Measurements from ENCODE around the gene TMEM234. TPM values are rescaled to one million over a fixed set of nuclear protein-coding genes. Genes with fewer than 3 reads are reported as not detected.
A peak's percentile ranks its signal among the peaks of the same experiment; 100 is the strongest.

TMEM234 gene
- total RNA-seq, 1 donor from 2014 or later = 49.2 TPM

DNA sequence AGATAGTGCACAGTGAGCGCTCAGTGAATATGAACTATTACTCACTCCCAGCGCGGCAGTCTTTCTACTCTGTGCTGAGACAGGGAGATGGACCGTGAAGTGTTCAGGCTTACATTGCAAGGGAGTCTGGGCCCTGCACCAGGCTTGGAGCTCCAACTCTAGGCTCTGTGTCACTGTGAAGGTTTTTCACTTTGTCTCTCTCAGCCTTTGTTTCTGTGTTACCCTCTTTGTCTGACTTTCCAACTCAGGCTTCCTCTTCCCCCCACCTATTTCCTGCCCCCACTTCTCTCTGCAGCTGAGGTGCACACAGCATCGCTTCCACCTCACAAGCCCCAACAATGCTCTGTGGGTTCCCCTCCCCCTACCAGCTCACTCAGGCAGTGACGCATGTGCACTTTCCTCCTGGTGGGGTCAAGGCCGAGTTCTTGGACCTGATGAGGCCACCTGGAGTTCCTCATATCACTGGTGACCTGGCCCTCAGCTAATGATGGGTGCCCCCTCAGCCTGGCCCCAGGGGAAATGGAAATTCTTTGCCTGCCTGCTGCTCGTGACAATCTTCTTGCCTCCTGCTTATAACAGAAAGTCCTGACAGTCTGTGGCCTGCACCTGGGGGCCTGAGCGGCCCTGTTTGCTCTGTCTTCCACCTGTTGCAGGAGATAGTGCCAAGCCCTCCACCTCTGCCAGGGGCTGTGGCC is 27.8 kb upstream of the TMEM234 start:
- Mint-ChIP-seq H3K4me1 (ENCODE audit: low read depth) (peaks cover 13% of the 10 kb centered on the region), H3K27me3 (peaks cover 11% of the 10 kb centered on the region), H3K27ac (peak overlapping the region; percentile 89), H3K36me3 (ENCODE audit: insufficient read depth) (no peaks in the 10 kb centered on the region), H3K4me3 (ENCODE audit: low read depth) (peak overlapping the region; percentile 11), H3K9me3 (ENCODE audit: low read depth) (no peaks in the 10 kb centered on the region)
- no peak for TF ChIP-seq CTCF (IDR thresholded peaks at IDR 0.05; ENCODE audit: unreplicated experiment)
- DNase-seq (ENCODE audit: low spot score, unreplicated experiment) = no peak

DNA sequence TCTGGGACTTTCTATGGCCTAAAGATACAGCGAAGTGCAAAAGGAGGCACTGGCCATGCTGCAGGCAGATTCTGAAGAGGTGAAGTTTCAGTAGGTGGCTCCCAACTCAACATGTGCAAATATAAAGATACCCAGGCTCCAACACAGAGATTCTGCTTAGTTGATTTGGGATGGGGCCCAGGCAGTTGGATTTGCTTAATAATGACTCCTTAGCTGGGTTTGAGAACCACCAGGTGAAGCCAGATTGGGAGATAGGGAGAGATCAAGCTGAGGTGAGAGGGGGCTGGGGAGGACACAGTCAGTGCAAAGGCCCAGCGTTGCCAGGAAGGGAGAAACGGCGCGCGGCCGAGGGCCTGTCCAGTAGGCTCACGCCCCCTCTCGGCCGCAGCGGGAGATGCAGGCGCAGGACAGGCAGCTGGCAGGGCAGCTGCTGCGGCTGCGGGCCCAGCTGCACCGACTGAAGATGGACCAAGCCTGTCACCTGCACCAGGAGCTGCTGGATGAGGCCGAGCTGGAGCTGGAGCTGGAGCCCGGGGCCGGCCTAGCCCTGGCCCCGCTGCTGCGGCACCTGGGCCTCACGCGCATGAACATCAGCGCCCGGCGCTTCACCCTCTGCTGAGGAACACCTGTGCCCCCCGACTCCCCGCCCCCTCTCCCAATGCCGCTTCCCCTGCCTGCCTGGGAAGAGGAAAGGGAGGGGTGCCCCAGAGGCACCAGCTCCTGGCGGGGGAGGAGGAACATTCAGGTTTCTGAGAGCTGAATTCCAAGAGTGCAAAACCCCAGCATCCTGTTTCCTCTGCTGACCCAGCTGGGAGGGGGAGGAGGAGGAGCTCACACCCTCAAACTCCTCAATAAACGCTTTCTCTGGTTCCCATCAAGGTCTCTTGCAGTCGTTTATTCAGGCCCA is 26.1 kb upstream of the TMEM234 start:
- Mint-ChIP-seq H3K27ac (peak overlapping the region; percentile 51), H3K27me3 (peaks cover 11% of the 10 kb centered on the region), H3K4me1 (ENCODE audit: low read depth) (peaks cover 13% of the 10 kb centered on the region), H3K4me3 (ENCODE audit: low read depth) (no peak overlapping the region), H3K9me3 (ENCODE audit: low read depth) (no peaks in the 10 kb centered on the region), H3K36me3 (ENCODE audit: insufficient read depth) (no peaks in the 10 kb centered on the region)
- peak; percentile 77 for DNase-seq (ENCODE audit: low spot score, unreplicated experiment)
- peak; percentile 86 for TF ChIP-seq CTCF (IDR thresholded peaks at IDR 0.05; ENCODE audit: unreplicated experiment)

- H3K27ac Mint-ChIP-seq = no peak overlapping the region
- H3K27me3 Mint-ChIP-seq = peaks cover 7% of the 10 kb centered on the region
- H3K36me3 Mint-ChIP-seq (ENCODE audit: insufficient read depth) = no peaks in the 10 kb centered on the region
- H3K9me3 Mint-ChIP-seq (ENCODE audit: low read depth) = no peaks in the 10 kb centered on the region
- H3K4me1 Mint-ChIP-seq (ENCODE audit: low read depth) = peaks cover 13% of the 10 kb centered on the region
- DNase-seq (ENCODE audit: low spot score, unreplicated experiment) = no peak
- H3K4me3 Mint-ChIP-seq (ENCODE audit: low read depth) = no peak overlapping the region
- no peak for TF ChIP-seq CTCF (IDR thresholded peaks at IDR 0.05; ENCODE audit: unreplicated experiment)
Observed at GRCh38 chr1:32247452-32247851, 25.3 kb upstream of the TMEM234 start.

- H3K27me3 Mint-ChIP-seq = peaks cover 4% of the 10 kb centered on the region
- no peaks in the 10 kb centered on the region for H3K9me3 Mint-ChIP-seq (ENCODE audit: low read depth)
- peaks cover 13% of the 10 kb centered on the region for H3K4me1 Mint-ChIP-seq (ENCODE audit: low read depth)
- peak within 1 kb of the TSS; percentile 69 for H3K27ac Mint-ChIP-seq
- H3K36me3 Mint-ChIP-seq (ENCODE audit: insufficient read depth) = no peaks in the 10 kb centered on the region
- H3K4me3 Mint-ChIP-seq (ENCODE audit: low read depth) = no peak within 1 kb of the TSS
- DNase-seq (ENCODE audit: low spot score, unreplicated experiment) = no peak
- TF ChIP-seq CTCF (IDR thresholded peaks at IDR 0.05; ENCODE audit: unreplicated experiment) = no peak
Observed at GRCh38 chr1:32246888-32247273, 24.7 kb upstream of the TMEM234 start, which contains the start of gene FAM167B. TSS of gene FAM167B (plus strand) at chr1:32247222. CDS start at chr1:32247422, 200 bp downstream.

DNA sequence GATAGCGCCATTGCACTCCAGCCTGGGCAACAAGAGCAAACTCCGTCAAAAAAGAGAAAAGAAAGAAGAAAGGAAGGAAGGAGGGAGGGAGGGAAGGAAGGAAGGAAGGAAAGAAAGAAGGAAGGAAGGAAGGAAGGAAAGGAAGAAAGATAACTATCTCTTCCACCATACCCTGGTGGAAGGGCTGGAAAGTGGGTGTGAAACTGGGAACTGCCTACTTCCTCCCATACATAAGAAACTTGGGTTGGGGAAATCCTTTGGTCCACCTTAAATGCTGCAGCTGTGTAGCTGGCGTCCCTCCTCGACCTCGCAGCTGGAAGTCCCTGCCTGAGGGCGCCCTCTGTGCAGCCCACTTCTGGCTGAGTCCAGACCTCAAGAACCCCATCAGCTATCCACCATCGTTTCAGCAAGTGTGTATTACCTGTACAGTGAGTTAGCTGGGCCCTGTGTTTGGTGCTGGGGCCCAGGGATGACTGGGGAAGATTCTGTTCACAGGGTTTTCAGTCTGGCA is 20.2 kb upstream of the TMEM234 start:
- Mint-ChIP-seq H3K9me3 (ENCODE audit: low read depth) (no peaks in the 10 kb centered on the region), H3K27me3 (no peaks in the 10 kb centered on the region), H3K36me3 (ENCODE audit: insufficient read depth) (no peaks in the 10 kb centered on the region), H3K4me1 (ENCODE audit: low read depth) (peaks cover 11% of the 10 kb centered on the region), H3K27ac (peak overlapping the region; percentile 93), H3K4me3 (ENCODE audit: low read depth) (no peak overlapping the region)
- DNase-seq (ENCODE audit: low spot score, unreplicated experiment) = no peak
- no peak for TF ChIP-seq CTCF (IDR thresholded peaks at IDR 0.05; ENCODE audit: unreplicated experiment)
